ENCODE measurements around the gene VLDLR.

DNA sequence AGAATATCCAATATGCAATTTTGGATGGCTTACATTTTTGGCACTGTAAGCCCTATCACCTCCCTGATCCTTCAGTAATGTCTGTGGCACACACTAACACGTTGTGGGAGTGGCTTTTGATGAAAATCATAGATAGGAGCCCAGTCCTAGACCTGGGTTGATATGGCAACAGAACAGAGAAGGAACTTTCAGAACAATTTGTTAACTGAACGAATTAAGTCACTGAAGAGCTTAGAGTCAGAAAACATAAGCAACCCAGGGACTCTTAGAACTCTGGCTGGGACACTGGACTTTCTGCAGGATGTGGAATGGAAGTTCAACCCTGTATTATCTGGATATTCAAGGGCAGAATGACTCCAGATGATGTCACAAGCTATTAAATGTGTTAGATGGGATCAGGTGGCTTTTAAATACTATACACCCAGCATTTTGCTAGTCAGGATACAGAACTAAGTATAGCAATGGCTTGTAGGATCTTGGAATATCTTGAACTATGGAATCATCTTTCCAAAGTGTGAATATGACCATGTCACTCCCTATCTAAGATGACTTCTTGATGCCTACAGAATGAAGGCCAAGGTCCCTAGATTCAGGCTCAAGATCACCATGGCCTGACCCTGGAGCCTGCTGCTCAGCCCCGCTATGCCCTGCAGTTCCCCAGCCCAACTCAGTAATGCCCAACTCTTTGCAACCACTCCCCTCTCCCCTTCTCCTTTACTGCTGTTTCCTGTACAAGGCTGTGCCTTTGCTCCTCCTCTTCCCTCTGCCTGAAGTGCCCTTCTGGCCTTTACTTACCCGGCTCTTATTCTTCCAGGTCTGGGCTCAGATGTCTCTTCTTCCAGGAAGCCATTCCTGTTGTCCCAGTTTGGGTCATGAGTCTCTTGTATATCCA is 42.8 kb downstream of the VLDLR start:
- TF ChIP-seq, protein P1, sequence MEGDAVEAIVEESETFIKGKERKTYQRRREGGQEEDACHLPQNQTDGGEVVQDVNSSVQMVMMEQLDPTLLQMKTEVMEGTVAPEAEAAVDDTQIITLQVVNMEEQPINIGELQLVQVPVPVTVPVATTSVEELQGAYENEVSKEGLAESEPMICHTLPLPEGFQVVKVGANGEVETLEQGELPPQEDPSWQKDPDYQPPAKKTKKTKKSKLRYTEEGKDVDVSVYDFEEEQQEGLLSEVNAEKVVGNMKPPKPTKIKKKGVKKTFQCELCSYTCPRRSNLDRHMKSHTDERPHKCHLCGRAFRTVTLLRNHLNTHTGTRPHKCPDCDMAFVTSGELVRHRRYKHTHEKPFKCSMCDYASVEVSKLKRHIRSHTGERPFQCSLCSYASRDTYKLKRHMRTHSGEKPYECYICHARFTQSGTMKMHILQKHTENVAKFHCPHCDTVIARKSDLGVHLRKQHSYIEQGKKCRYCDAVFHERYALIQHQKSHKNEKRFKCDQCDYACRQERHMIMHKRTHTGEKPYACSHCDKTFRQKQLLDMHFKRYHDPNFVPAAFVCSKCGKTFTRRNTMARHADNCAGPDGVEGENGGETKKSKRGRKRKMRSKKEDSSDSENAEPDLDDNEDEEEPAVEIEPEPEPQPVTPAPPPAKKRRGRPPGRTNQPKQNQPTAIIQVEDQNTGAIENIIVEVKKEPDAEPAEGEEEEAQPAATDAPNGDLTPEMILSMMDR (IDR thresholded peaks at IDR 0.05) = no peak
- no peak for TF ChIP-seq POLR2A (IDR thresholded peaks at IDR 0.05)
